ENCODE results near the gene IP6K1. TPM values are rescaled to one million over a fixed set of nuclear protein-coding genes. Genes with fewer than 3 reads are reported as not detected.
"Not testable (repeated sequence)": the region's sequence is repeated elsewhere in the genome, so short reads cannot be mapped to it uniquely, and the experiment has no call there.

The IP6K1 gene
- total RNA-seq, 1 experiment from 2014 or later = 30.6 TPM

DNA sequence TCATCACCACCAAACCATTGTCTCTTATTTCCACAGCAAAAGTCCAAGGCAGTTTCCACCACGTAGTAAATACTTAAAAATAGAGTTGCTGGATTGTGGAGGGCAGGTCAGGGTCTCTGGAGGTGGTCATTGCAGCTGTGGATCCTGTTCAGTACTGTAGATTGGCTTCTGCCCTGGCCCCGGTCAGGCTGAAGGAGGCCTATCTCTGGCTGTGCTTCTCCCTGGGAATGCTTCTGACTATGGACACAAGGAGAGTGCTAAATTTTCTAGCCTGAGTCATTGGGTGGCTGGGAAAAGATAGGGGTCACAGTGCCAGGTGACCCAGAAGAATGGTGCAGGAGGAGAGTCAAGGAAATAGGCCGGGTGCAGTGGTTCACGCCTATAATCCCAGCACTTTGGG, 36.3 kb downstream of the IP6K1 start (continued):
- TF ChIP-seq, protein P1, sequence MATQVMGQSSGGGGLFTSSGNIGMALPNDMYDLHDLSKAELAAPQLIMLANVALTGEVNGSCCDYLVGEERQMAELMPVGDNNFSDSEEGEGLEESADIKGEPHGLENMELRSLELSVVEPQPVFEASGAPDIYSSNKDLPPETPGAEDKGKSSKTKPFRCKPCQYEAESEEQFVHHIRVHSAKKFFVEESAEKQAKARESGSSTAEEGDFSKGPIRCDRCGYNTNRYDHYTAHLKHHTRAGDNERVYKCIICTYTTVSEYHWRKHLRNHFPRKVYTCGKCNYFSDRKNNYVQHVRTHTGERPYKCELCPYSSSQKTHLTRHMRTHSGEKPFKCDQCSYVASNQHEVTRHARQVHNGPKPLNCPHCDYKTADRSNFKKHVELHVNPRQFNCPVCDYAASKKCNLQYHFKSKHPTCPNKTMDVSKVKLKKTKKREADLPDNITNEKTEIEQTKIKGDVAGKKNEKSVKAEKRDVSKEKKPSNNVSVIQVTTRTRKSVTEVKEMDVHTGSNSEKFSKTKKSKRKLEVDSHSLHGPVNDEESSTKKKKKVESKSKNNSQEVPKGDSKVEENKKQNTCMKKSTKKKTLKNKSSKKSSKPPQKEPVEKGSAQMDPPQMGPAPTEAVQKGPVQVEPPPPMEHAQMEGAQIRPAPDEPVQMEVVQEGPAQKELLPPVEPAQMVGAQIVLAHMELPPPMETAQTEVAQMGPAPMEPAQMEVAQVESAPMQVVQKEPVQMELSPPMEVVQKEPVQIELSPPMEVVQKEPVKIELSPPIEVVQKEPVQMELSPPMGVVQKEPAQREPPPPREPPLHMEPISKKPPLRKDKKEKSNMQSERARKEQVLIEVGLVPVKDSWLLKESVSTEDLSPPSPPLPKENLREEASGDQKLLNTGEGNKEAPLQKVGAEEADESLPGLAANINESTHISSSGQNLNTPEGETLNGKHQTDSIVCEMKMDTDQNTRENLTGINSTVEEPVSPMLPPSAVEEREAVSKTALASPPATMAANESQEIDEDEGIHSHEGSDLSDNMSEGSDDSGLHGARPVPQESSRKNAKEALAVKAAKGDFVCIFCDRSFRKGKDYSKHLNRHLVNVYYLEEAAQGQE (IDR thresholded peaks at IDR 0.05; ENCODE audit: low read depth) = no peak
- TF ChIP-seq ZFX (IDR thresholded peaks at IDR 0.05) (no peak), TCF7L2 (IDR thresholded peaks at IDR 0.05; ENCODE audit: borderline replicate concordance, extremely low read depth, insufficient read depth, insufficient read length) (no peak)

DNA sequence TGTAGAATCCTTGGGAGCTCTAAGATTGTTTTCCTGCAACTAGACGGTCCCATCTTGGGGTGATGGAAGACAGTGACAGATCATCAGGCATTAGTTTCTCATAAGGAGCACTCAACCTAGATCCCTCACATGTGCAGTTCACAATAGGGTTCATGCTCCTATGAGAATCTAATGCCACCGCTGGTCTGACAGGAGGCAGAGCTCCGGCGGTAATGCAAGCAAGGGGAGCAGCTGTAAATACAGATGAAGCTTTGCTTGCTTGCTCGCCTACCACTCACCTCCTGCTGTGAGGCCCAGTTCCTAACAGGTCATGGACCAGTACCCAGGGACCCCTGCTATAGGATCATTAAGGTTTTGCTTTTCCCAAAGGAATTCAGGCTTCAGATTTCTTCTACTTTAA, 37.5 kb downstream of the IP6K1 start:
- H3K4me2 ChIP-seq (ENCODE audit: low read length); H3K27ac ChIP-seq (ENCODE audit: low read depth, low read length); H3K36me3 ChIP-seq (ENCODE audit: control insufficient read depth in 1 of 2, insufficient read depth in 2 of 2, low read length in 2 of 2); ATAC-seq; H3K4me3 ChIP-seq (replicated peaks in 1 of 2; ENCODE audit: low read depth in 1 of 2, low read length in 2 of 2); CTCF ChIA-PET; intact Hi-C loops (cut with micrococcal nuclease); H3K9ac ChIP-seq (ENCODE audit: low read length); H3K4me1 ChIP-seq (ENCODE audit: control insufficient read depth in 1 of 2, insufficient read depth in 2 of 2, low read length in 2 of 2); DNase-seq (ENCODE audit: low read depth, low spot score); H2AFZ ChIP-seq (ENCODE audit: low read depth, low read length, poor library complexity, severe bottlenecking); H3K9me3 ChIP-seq (ENCODE audit: control insufficient read depth in 1 of 2, insufficient read depth in 1 of 2, low read depth in 1 of 2, low read length in 2 of 2); POLR2A ChIA-PET; H3K9me2 ChIP-seq (ENCODE audit: insufficient read depth); BruUV-seq (replicated peaks); H4K20me1 ChIP-seq (ENCODE audit: insufficient read depth); RAD21 ChIA-PET (ENCODE audit: low non-redundant PET in 1 of 2, low total read pairs in 2 of 2, uncharacterized antibody in 2 of 2, unreplicated experiment in 2 of 2); H3K27me3 ChIP-seq (ENCODE audit: insufficient read depth, low read length): not testable (repeated sequence)
- H3K79me2 ChIP-seq (ENCODE audit: insufficient read depth, low read length) = peaks cover 57% of the 10 kb centered on the region
